K562 (cell line): ENCODE measurements around the gene ZRANB1. TPM values are rescaled to one million over a fixed set of nuclear protein-coding genes. Genes with fewer than 3 reads are reported as not detected.

Experiments used
- ATAC-seq: fragments of 200-7000 bp; cut with Tn5 transposase; 3 replicates; pipeline ENCODE4 v1.9.1; 2020; ENCODE audit warnings: moderate library complexity
- BruUV-seq: library from RNA; stranded (reverse); fragments of 400-500 nt; replicated peaks from 2 replicates; lab custom pipeline; 2021; lab: Mats Ljungman, UMichigan
- CTCF ChIA-PET: fragments of 300-600 bp; formaldehyde crosslinking; extraction: SDS; loops from one replicate; lab custom pipeline; 2021; ENCODE audit warnings: low intra/inter-chr PET ratio; lab: Yijun Ruan, JAX
- POLR2A ChIA-PET: fragments of 300-600, 350-650 bp; sonication (Branson Sonifier 250); formaldehyde crosslinking; extraction: SDS; loops from one replicate; lab custom pipeline; 2021; ENCODE audit warnings: antibody characterized with exemption, inconsistent platforms; lab: Yijun Ruan, JAX
- DNase-seq, 4 experiments: peaks; one replicate each; pipeline versions ENCODE4 v3.0.0 to v3.0.0-alpha.2; 2011 to 2018; ENCODE audit warnings: low spot score in 3 of 4, mixed read lengths in 3 of 4; ENCODE audit errors: extremely low read depth in 1 of 4
- FAIRE-seq: peaks from 2 replicates; lab custom pipeline; 2011; peaks lifted over from hg19 to GRCh38; lab: Jason Lieb, UNC
- H2AFZ ChIP-seq: 2 replicates; pipeline ENCODE4 v1.6.0; 2011; ENCODE audit warnings: low read depth, low read length, control low read depth, inconsistent platforms
- H3K27ac ChIP-seq: fragments of 200-600 bp; 3 replicates; pipeline ENCODE4 v1.8.0; 2011; ENCODE audit warnings: low read depth, mild to moderate bottlenecking, control low read depth, inconsistent platforms, low read length, moderate library complexity, mixed read lengths; ENCODE audit errors: extremely low read depth
- H3K27me3 ChIP-seq, 2 experiments: fragments of 300-600 bp in 1 of 2; 2 replicates in 1 of 2; 3 replicates in 1 of 2; pipeline versions ENCODE4 v1.6.0 to v1.8.0; 2011; ENCODE audit warnings: inconsistent platforms in 2 of 2, low read length in 2 of 2, mild to moderate bottlenecking in 1 of 2, mixed read lengths in 1 of 2, moderate library complexity in 1 of 2; ENCODE audit not compliant: control insufficient read depth in 2 of 2, insufficient read depth in 2 of 2
- H3K36me3 ChIP-seq: fragments of 300-600 bp; 3 replicates; pipeline ENCODE4 v1.8.0; 2011; ENCODE audit warnings: mild to moderate bottlenecking, low read length, inconsistent platforms; ENCODE audit not compliant: control insufficient read depth, insufficient read depth
- H3K4me1 ChIP-seq, 2 experiments: fragments of 200-600 bp in 1 of 2; replicated peaks in 1 of 2; 2 replicates in 1 of 2; 3 replicates in 1 of 2; pipeline versions ENCODE4 v1.5.1 to v1.8.0; 2011; ENCODE audit warnings: inconsistent platforms in 2 of 2, low read length in 2 of 2, mild to moderate bottlenecking in 1 of 2, mixed read lengths in 1 of 2, moderate library complexity in 1 of 2; ENCODE audit not compliant: control insufficient read depth in 2 of 2, insufficient read depth in 2 of 2
- H3K4me2 ChIP-seq: 2 replicates; pipeline ENCODE4 v1.6.1; 2011; ENCODE audit warnings: low read length, control low read depth, inconsistent platforms, mixed read lengths; ENCODE audit not compliant: insufficient read depth
- H3K4me3 ChIP-seq: fragments of 200-600 bp; sonication (generic), shearing (Covaris generic); 2 replicates; pipeline ENCODE4 v1.5.1; 2016; ENCODE audit warnings: control low read depth, inconsistent platforms
- H3K79me2 ChIP-seq: fragments of 200-600 bp; 3 replicates; pipeline ENCODE4 v1.8.0; 2011; ENCODE audit warnings: low read length, inconsistent platforms; ENCODE audit not compliant: control insufficient read depth, insufficient read depth
- H3K9ac ChIP-seq, 2 experiments: 2 replicates each; pipeline versions ENCODE4 v1.6.0 to v1.6.1; 2011; ENCODE audit warnings: low read depth in 2 of 2, low read length in 2 of 2, control low read depth in 1 of 2, inconsistent platforms in 1 of 2, mild to moderate bottlenecking in 1 of 2, mixed read lengths in 1 of 2; ENCODE audit not compliant: insufficient read depth in 1 of 2
- H3K9me1 ChIP-seq: one replicate; pipeline ENCODE4 v1.6.0; 2011; ENCODE audit warnings: inconsistent platforms, mild to moderate bottlenecking, low read length, moderate library complexity; ENCODE audit not compliant: control insufficient read depth, insufficient read depth
- H3K9me3 ChIP-seq: replicated peaks from 2 replicates; pipeline ENCODE4 v1.5.1; 2011; ENCODE audit warnings: low read depth, low read length, inconsistent platforms; ENCODE audit not compliant: control insufficient read depth, insufficient read depth
- H4K20me1 ChIP-seq: replicated peaks from 2 replicates; pipeline ENCODE4 v1.6.1; 2011; ENCODE audit warnings: low read length, inconsistent platforms, mixed read lengths; ENCODE audit not compliant: control insufficient read depth, insufficient read depth
- ARID2 ChIP-seq: fragments of 450-650 bp; IDR thresholded peaks from 2 replicates; pipeline ENCODE4 v1.6.1; 2017; ENCODE audit warnings: antibody characterized with exemption, mild to moderate bottlenecking
- BDP1 ChIP-seq: IDR thresholded peaks from 3 replicates; pipeline ENCODE4 v1.6.1; 2011; ENCODE audit not compliant: insufficient read length, insufficient read depth
- ELF2 ChIP-seq: fragments of 250-450 bp; sonication (Bioruptor Pico); IDR thresholded peaks from 2 replicates; pipeline ENCODE4 v1.5.0; 2021; ENCODE audit warnings: mild to moderate bottlenecking
- SIN3A ChIP-seq, 2 experiments: fragments of 150-350 bp in 1 of 2; IDR thresholded peaks; 2 replicates each; pipeline ENCODE4 v1.6.1; 2011 to 2016; ENCODE audit warnings: borderline replicate concordance in 2 of 2, low read depth in 2 of 2, low read length in 2 of 2, mild to moderate bottlenecking in 2 of 2, moderate library complexity in 2 of 2; ENCODE audit not compliant: control insufficient read depth in 1 of 2
- STAG1 ChIP-seq: sonication (generic); formaldehyde crosslinking; IDR thresholded peaks from 2 replicates; pipeline ENCODE4 v1.5.0; 2020; ENCODE audit warnings: missing genetic modification reagents, borderline replicate concordance
- TRIM28 ChIP-seq: fragments of 450-650 bp; IDR thresholded peaks from 2 replicates; pipeline ENCODE4 v1.6.1; 2017
- ZBTB17 ChIP-seq: fragments of 450-650 bp; formaldehyde crosslinking; IDR thresholded peaks from 2 replicates; pipeline ENCODE4 v1.4.0; 2020; ENCODE audit warnings: mild to moderate bottlenecking
- ZNF239 ChIP-seq: fragments of 250-450 bp; sonication (Bioruptor Pico); IDR thresholded peaks from 2 replicates; pipeline ENCODE4 v1.4.0; 2020; ENCODE audit warnings: mild to moderate bottlenecking
- WGBS: fragments of 100-300 bp; shearing (Covaris generic); methylation state at CpG from one replicate; pipeline ENCODE4 v1.1.6; 2016; ENCODE audit warnings: low coverage, mixed read lengths; ENCODE audit not compliant: insufficient coverage; ENCODE audit errors: missing lambda C conversion rate; 5-methylcytosine and 5-hydroxymethylcytosine counted together
- in situ Hi-C: fragments of 300-500 bp; cut with MboI; formaldehyde crosslinking; loops from 4 replicates; pipeline ENCODE4 v1.15.0; 2018; ENCODE audit warnings: inconsistent platforms, mixed read lengths
- intact Hi-C: fragments of 100-400 bp; cut with micrococcal nuclease; formaldehyde crosslinking; loops from 2 replicates; pipeline ENCODE4 v1.14.2; 2022
- polyA plus RNA-seq, 8 experiments: library from polyadenylated mRNA; depleted of rRNA in 4 of 8; stranded (reverse) in 5 of 8; unstranded in 3 of 8; fragments of >200 nt; fragmentation: Nextera tagmentation in 2 of 8; fragmentation: Illumina TruSeq in 1 of 8; extraction: Ambion mirVana in 2 of 8; extraction: Trizol in 1 of 8; gene quantifications; 2 replicates each; pipeline versions ENCODE4 v1.2.1 to v1.2.3, GENCODE V29; 2011 to 2014; ENCODE audit warnings: inconsistent platforms in 1 of 8, missing spikeins in 1 of 8
- total RNA-seq, 7 experiments: library from RNA; depleted of rRNA in 6 of 7; stranded (reverse); fragments of >200 nt in 6 of 7; fragmentation: Illumina TruSeq in 2 of 7; extraction: Trizol in 2 of 7; gene quantifications; 2 replicates each; pipeline versions ENCODE4 v1.2.1 to v1.2.3, GENCODE V29; 2011 to 2021; ENCODE audit warnings: low replicate concordance in 1 of 7

Gene ZRANB1
- total and polyA plus RNA-seq, 9 of the 15 experiments (the other 6 are each of a cell fraction or from before 2014, with no cell fraction given) = 0.07 to 1.1 (median 0.64) TPM

- no peak for TF ChIP-seq ZBTB17
- TF ChIP-seq BDP1 = no peak
- TF ChIP-seq ZNF239 = no peak
- TF ChIP-seq ARID2 = no peak
Observed at GRCh38 chr10:124903111-124903510, 38.8 kb upstream of the ZRANB1 start (continued).

GRCh38 chr10:124904796-124905195, 37.1 kb upstream of the ZRANB1 start:
- Histone ChIP-seq H3K27ac (no peak overlapping the region), H3K9me1 (no peaks in the 10 kb centered on the region), H4K20me1 (no peaks in the 10 kb centered on the region), H3K4me3 (no peak overlapping the region), H3K4me1 (no peaks in the 10 kb centered on the region), H2AFZ (no peak overlapping the region), H3K9ac (no peak overlapping the region), H3K36me3 (no peaks in the 10 kb centered on the region), H3K4me2 (no peak overlapping the region), H3K79me2 (no peaks in the 10 kb centered on the region), H3K27me3 (no peaks in the 10 kb centered on the region), H3K9me3 (no peaks in the 10 kb centered on the region)
- ChIA-PET CTCF (no interaction called here), POLR2A (interaction anchor here (1.3 kb wide), 1 partner anchor 8 kb away, joined by 3 read pairs; no protein-coding TSS in a partner anchor)
- DNase-seq (no peak), FAIRE-seq (no peak), ATAC-seq (no peak)
- 75% methylated on average over 2 of the region's 2 CpGs for WGBS
- BruUV-seq = no TSS peak
- intact Hi-C loops = no loop called here
- in situ Hi-C loops = no loop called here
- TF ChIP-seq STAG1 (CRISPR knock-in tag) (no peak), ELF2 (CRISPR knock-in tag) (no peak), SIN3A (IDR thresholded peaks at IDR 0.05; ENCODE audit: borderline replicate concordance in 2 of 2, control insufficient read depth in 1 of 2, low read depth in 2 of 2, low read length in 2 of 2) (no peak), TRIM28 (no peak)
